H1 (cell line): ENCODE measurements around the gene NKAIN4.

ENCODE experiments used
- CHD2 ChIP-seq: IDR thresholded peaks from 2 replicates; pipeline ENCODE4 v1.6.1; 2012; ENCODE audit warnings: low read length, improper control_type of control experiment
- EP300 ChIP-seq, 2 experiments: IDR thresholded peaks; 1 replicate in 1 of 2; 2 replicates in 1 of 2; pipeline ENCODE4 v1.6.1; 2011 to 2012; ENCODE audit warnings: low read depth in 2 of 2, low read length in 2 of 2, mild to moderate bottlenecking in 2 of 2, borderline replicate concordance in 1 of 2, inconsistent platforms in 1 of 2, moderate library complexity in 1 of 2
- JUND ChIP-seq: IDR thresholded peaks from 2 replicates; pipeline ENCODE4 v1.6.1; 2011; ENCODE audit warnings: mild to moderate bottlenecking, improper control_type of control experiment, low read length
- NRF1 ChIP-seq: IDR thresholded peaks from 2 replicates; pipeline ENCODE4 v1.6.1; 2011; ENCODE audit warnings: mild to moderate bottlenecking, low read depth, low read length, improper control_type of control experiment
- POLR2AphosphoS5 ChIP-seq: IDR thresholded peaks from 2 replicates; pipeline ENCODE4 v1.6.1; 2011; ENCODE audit warnings: low read depth, low read length
- POU5F1 ChIP-seq: IDR thresholded peaks from 2 replicates; pipeline ENCODE4 v1.6.1; 2011; ENCODE audit warnings: low read depth, mild to moderate bottlenecking, low read length, moderate library complexity
- RAD21 ChIP-seq, 2 experiments: IDR thresholded peaks in 1 of 2; conservative IDR thresholded peaks in 1 of 2; 2 replicates each; pipeline ENCODE4 v1.6.1; 2011; ENCODE audit warnings: low read depth in 2 of 2, low read length in 2 of 2, improper control_type of control experiment in 1 of 2, inconsistent platforms in 1 of 2, mild to moderate bottlenecking in 1 of 2, moderate library complexity in 1 of 2
- SP2 ChIP-seq: IDR thresholded peaks from 2 replicates; pipeline ENCODE4 v1.6.1; 2012; ENCODE audit warnings: mild to moderate bottlenecking, low read length, inconsistent platforms
- TAF1 ChIP-seq: IDR thresholded peaks from 2 replicates; pipeline ENCODE4 v1.6.1; 2011; ENCODE audit warnings: mild to moderate bottlenecking, low read depth, low read length
- ZNF274 ChIP-seq: IDR thresholded peaks from 2 replicates; pipeline ENCODE4 v1.7.0; 2012; ENCODE audit warnings: low read length, borderline replicate concordance; ENCODE audit errors: extremely low read depth
- TF ChIP-seq, protein P1 (sequence below), 3 experiments: IDR thresholded peaks; 1 replicate in 2 of 3; 2 replicates in 1 of 3; pipeline versions ENCODE4 v1.5.1 to v1.6.1; 2011; ENCODE audit warnings: low read length in 3 of 3, mild to moderate bottlenecking in 3 of 3, inconsistent platforms in 2 of 3, low read depth in 1 of 3, moderate library complexity in 1 of 3; ENCODE audit not compliant: insufficient read depth in 1 of 3; ENCODE audit errors: control extremely low read depth in 1 of 3

DNA sequence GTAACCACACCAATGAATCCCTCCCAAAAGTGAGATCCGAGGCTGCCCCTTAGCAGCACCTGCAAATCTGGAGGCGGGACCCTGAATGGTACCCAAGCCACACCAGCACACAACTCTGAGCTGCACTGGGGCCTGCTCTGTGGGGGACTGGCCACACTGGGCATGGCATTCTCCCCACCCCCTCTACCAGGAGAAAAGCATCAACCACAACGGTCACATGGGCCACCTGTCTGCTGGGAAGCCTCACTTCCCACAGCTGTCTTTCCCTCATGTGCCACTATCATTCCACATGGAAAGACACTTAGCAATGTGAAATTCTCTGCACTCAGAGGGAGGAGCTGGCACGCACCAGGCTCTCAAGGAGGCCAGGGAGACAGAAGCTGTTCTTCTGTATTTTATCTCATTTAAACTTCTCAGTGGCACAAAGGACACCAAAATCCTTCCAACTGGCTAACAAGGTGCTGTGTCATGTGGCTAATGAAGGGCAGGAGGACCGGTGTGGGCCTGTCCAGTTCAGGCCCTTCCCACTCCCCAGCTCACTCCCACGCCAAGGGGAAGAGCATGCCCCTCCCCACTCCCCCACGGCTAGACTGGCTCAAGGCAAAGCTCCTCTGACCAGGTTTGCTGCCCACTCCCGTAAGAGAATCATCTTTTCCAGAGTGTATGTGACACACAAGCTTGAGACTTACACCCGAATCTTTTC, 57.3 kb downstream of the NKAIN4 start:
- no peak for TF ChIP-seq POLR2AphosphoS5
- no peak for TF ChIP-seq JUND
- no peak for TF ChIP-seq TAF1
- TF ChIP-seq, protein P1, sequence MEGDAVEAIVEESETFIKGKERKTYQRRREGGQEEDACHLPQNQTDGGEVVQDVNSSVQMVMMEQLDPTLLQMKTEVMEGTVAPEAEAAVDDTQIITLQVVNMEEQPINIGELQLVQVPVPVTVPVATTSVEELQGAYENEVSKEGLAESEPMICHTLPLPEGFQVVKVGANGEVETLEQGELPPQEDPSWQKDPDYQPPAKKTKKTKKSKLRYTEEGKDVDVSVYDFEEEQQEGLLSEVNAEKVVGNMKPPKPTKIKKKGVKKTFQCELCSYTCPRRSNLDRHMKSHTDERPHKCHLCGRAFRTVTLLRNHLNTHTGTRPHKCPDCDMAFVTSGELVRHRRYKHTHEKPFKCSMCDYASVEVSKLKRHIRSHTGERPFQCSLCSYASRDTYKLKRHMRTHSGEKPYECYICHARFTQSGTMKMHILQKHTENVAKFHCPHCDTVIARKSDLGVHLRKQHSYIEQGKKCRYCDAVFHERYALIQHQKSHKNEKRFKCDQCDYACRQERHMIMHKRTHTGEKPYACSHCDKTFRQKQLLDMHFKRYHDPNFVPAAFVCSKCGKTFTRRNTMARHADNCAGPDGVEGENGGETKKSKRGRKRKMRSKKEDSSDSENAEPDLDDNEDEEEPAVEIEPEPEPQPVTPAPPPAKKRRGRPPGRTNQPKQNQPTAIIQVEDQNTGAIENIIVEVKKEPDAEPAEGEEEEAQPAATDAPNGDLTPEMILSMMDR (IDR thresholded peaks at IDR 0.05; ENCODE audit: control extremely low read depth in 1 of 3, insufficient read depth in 1 of 3, low read depth in 1 of 3, low read length in 3 of 3) = no peak
- no peak for TF ChIP-seq SP2
- no peak for TF ChIP-seq ZNF274
- TF ChIP-seq EP300 (IDR thresholded peaks at IDR 0.05; ENCODE audit: borderline replicate concordance in 1 of 2, low read depth in 2 of 2, low read length in 2 of 2) = no peak
- TF ChIP-seq NRF1 = no peak
- TF ChIP-seq RAD21 (IDR thresholded peaks at IDR 0.05 in 1 of 2, conservative IDR thresholded peaks at IDR 0.05 in 1 of 2; ENCODE audit: low read depth in 2 of 2, low read length in 2 of 2) = no peak
- no peak for TF ChIP-seq CHD2
- TF ChIP-seq POU5F1 = no peak
